H1 (cell line): ENCODE data around the gene TPSG1. TPM values are rescaled to one million over a fixed set of nuclear protein-coding genes. Genes with fewer than 3 reads are reported as not detected.
"Not testable (repeated sequence)": the region's sequence is repeated elsewhere in the genome, so short reads cannot be mapped to it uniquely, and the experiment has no call there.

ENCODE experiments used
- CTCF ChIA-PET: fragments of 300-600 bp; sonication (Branson Sonifier 250); formaldehyde crosslinking; loops from one replicate; lab custom pipeline; 2021; ENCODE audit not compliant: partially characterized antibody; lab: Charles Lee
- POLR2A ChIA-PET: fragments of 300-600 bp; sonication (Branson Sonifier 250); formaldehyde crosslinking; loops from one replicate; lab custom pipeline; 2021; ENCODE audit warnings: inconsistent platforms; ENCODE audit not compliant: partially characterized antibody; lab: Charles Lee
- DNase-seq, 2 experiments: peaks; one replicate each; pipeline versions ENCODE4 v3.0.0 to v3.0.0-alpha.2; 2010 to 2022; ENCODE audit warnings: low spot score in 2 of 2, low read depth in 1 of 2, mixed read lengths in 1 of 2
- FAIRE-seq: peaks from 2 replicates; lab custom pipeline; 2011; peaks lifted over from hg19 to GRCh38; lab: Jason Lieb, UNC
- H2AFZ ChIP-seq: 2 replicates; pipeline ENCODE4 v1.8.1; 2012; ENCODE audit warnings: low read length, inconsistent platforms
- H2AK5ac ChIP-seq: 2 replicates; pipeline ENCODE4 v1.6.1; 2013; ENCODE audit warnings: low read depth, low read length
- H2BK120ac ChIP-seq: replicated peaks from 2 replicates; pipeline ENCODE3; 2013; ENCODE audit warnings: low read depth, low read length, inconsistent platforms
- H2BK12ac ChIP-seq: 2 replicates; pipeline ENCODE4 v1.6.1; 2013; ENCODE audit warnings: low read depth, low read length
- H2BK15ac ChIP-seq: 2 replicates; pipeline ENCODE4 v1.6.1; 2013; ENCODE audit warnings: low read length
- H2BK20ac ChIP-seq: 2 replicates; pipeline ENCODE4 v1.6.1; 2013; ENCODE audit warnings: low read length
- H2BK5ac ChIP-seq: 2 replicates; pipeline ENCODE4 v1.6.1; 2013; ENCODE audit warnings: low read depth, low read length
- H3K14ac ChIP-seq: 2 replicates; pipeline ENCODE4 v1.6.1; 2013; ENCODE audit warnings: inconsistent platforms; ENCODE audit not compliant: insufficient read length
- H3K18ac ChIP-seq: 2 replicates; pipeline ENCODE4 v1.6.1; 2013; ENCODE audit warnings: low read length; ENCODE audit errors: extremely low read depth
- H3K23ac ChIP-seq: 2 replicates; pipeline ENCODE4 v1.6.1; 2013; ENCODE audit warnings: inconsistent platforms; ENCODE audit not compliant: insufficient read length
- H3K23me2 ChIP-seq: 2 replicates; pipeline ENCODE4 v1.6.1; 2013; ENCODE audit warnings: low read depth, low read length
- H3K27ac ChIP-seq: 2 replicates; pipeline ENCODE4 v1.6.1; 2011; ENCODE audit warnings: low read depth, low read length, inconsistent platforms
- H3K27me3 ChIP-seq, 4 experiments: replicated peaks in 1 of 4; 1 replicate in 1 of 4; 2 replicates in 3 of 4; pipeline versions ENCODE4 v1.6.1 to v1.8.1; 2011 to 2013; ENCODE audit warnings: low read length in 3 of 4, mild to moderate bottlenecking in 3 of 4, inconsistent platforms in 2 of 4, mixed read lengths in 2 of 4, moderate library complexity in 1 of 4; ENCODE audit not compliant: control insufficient read depth in 3 of 4, insufficient read depth in 3 of 4; ENCODE audit errors: extremely low read depth in 1 of 4
- H3K36me3 ChIP-seq, 4 experiments: 2 replicates each; pipeline versions ENCODE4 v1.6.1 to v1.8.1; 2011 to 2013; ENCODE audit warnings: mild to moderate bottlenecking in 4 of 4, low read length in 3 of 4, moderate library complexity in 2 of 4, control low read depth in 1 of 4, inconsistent platforms in 1 of 4; ENCODE audit not compliant: insufficient read depth in 4 of 4, control insufficient read depth in 2 of 4
- H3K4ac ChIP-seq: replicated peaks from 2 replicates; pipeline ENCODE3; 2013; ENCODE audit warnings: low read length, low read depth, mixed read lengths, inconsistent platforms; ENCODE audit not compliant: insufficient read length
- H3K4me1 ChIP-seq, 4 experiments: replicated peaks in 1 of 4; 1 replicate in 1 of 4; 2 replicates in 3 of 4; pipeline versions ENCODE4 v1.6.1 to v1.8.1; 2011 to 2013; ENCODE audit warnings: low read length in 3 of 4, inconsistent platforms in 2 of 4, mixed read lengths in 1 of 4; ENCODE audit not compliant: insufficient read depth in 4 of 4, control insufficient read depth in 3 of 4
- H3K4me2 ChIP-seq, 2 experiments: 2 replicates each; pipeline versions ENCODE4 v1.6.1 to v1.8.1; 2011 to 2013; ENCODE audit warnings: low read depth in 2 of 2, low read length in 2 of 2, control low read depth in 1 of 2, inconsistent platforms in 1 of 2, mild to moderate bottlenecking in 1 of 2; ENCODE audit not compliant: insufficient read depth in 1 of 2
- H3K4me3 ChIP-seq, 4 experiments: fragments of 200-600, 300-600 bp in 1 of 4; sonication (generic), shearing (Covaris generic), sonication (Bioruptor Twin) in 1 of 4; 2 replicates each; pipeline versions ENCODE4 v1.5.1 to v1.8.1; 2011 to 2016; ENCODE audit warnings: low read length in 4 of 4, low read depth in 3 of 4, control low read depth in 2 of 4, inconsistent platforms in 2 of 4, mild to moderate bottlenecking in 2 of 4, mixed read lengths in 1 of 4, moderate library complexity in 1 of 4; ENCODE audit not compliant: insufficient read depth in 2 of 4; ENCODE audit errors: extremely low read depth in 1 of 4
- H3K56ac ChIP-seq: replicated peaks from 2 replicates; pipeline ENCODE3; 2013; ENCODE audit warnings: low read depth, mild to moderate bottlenecking, mixed read lengths, low read length, inconsistent platforms; ENCODE audit not compliant: insufficient read length
- H3K79me1 ChIP-seq: 2 replicates; pipeline ENCODE4 v1.6.1; 2013; ENCODE audit warnings: low read depth, low read length, control low read depth
- H3K79me2 ChIP-seq, 2 experiments: 2 replicates each; pipeline versions ENCODE4 v1.6.1 to v1.8.1; 2012 to 2013; ENCODE audit warnings: low read length in 2 of 2, mild to moderate bottlenecking in 2 of 2, inconsistent platforms in 1 of 2; ENCODE audit not compliant: insufficient read depth in 2 of 2, control insufficient read depth in 1 of 2
- H3K9ac ChIP-seq, 4 experiments: replicated peaks in 1 of 4; 1 replicate in 1 of 4; 2 replicates in 3 of 4; pipeline versions ENCODE4 v1.6.1 to v1.8.1; 2011 to 2013; ENCODE audit warnings: low read depth in 3 of 4, low read length in 3 of 4, control low read depth in 2 of 4, mild to moderate bottlenecking in 2 of 4, moderate library complexity in 2 of 4, inconsistent platforms in 1 of 4; ENCODE audit errors: extremely low read depth in 1 of 4
- H3K9me3 ChIP-seq, 2 experiments: 2 replicates each; pipeline versions ENCODE4 v1.6.1 to v1.8.1; 2012 to 2013; ENCODE audit warnings: mild to moderate bottlenecking in 2 of 2, moderate library complexity in 2 of 2, control low read depth in 1 of 2, inconsistent platforms in 1 of 2, low read depth in 1 of 2, low read length in 1 of 2, mixed read lengths in 1 of 2; ENCODE audit not compliant: insufficient read depth in 2 of 2
- H4K20me1 ChIP-seq, 2 experiments: replicated peaks in 1 of 2; 2 replicates each; pipeline versions ENCODE3 to v1.8.1; 2011 to 2013; ENCODE audit warnings: inconsistent platforms in 2 of 2, low read length in 2 of 2, mild to moderate bottlenecking in 1 of 2; ENCODE audit not compliant: insufficient read depth in 2 of 2, control insufficient read depth in 1 of 2
- H4K5ac ChIP-seq: 2 replicates; pipeline ENCODE4 v1.6.1; 2013; ENCODE audit warnings: low read length, low read depth, mixed read lengths, inconsistent platforms; ENCODE audit not compliant: insufficient read length
- H4K8ac ChIP-seq: 2 replicates; pipeline ENCODE4 v1.8.0; 2013; ENCODE audit warnings: mild to moderate bottlenecking, moderate library complexity, low read length, inconsistent platforms; ENCODE audit not compliant: insufficient read depth; ENCODE audit errors: extremely low read depth
- H4K91ac ChIP-seq: replicated peaks from 2 replicates; pipeline ENCODE3; 2013; ENCODE audit warnings: low read length, mixed read lengths, inconsistent platforms; ENCODE audit not compliant: insufficient read length
- WGBS, 2 experiments: shearing (Covaris generic) in 1 of 2; methylation state at CpG; one replicate each; pipeline versions ENCODE4 v1.1.6 to v1.1.7; 2013 to 2015; ENCODE audit warnings: low lambda C conversion rate in 2 of 2, mixed read lengths in 2 of 2, inconsistent platforms in 1 of 2, low coverage in 1 of 2, missing lambda C conversion rate in 1 of 2; ENCODE audit not compliant: insufficient replicate concordance in 2 of 2, insufficient coverage in 1 of 2, insufficient read length in 1 of 2; ENCODE audit errors: extremely low coverage in 1 of 2, missing lambda C conversion rate in 1 of 2; 5-methylcytosine and 5-hydroxymethylcytosine counted together
- polyA plus RNA-seq, 7 experiments: library from polyadenylated mRNA; depleted of rRNA in 3 of 7; stranded (reverse) in 5 of 7; unstranded in 2 of 7; fragments of >200 nt in 5 of 7; fragments of 200-250 nt in 2 of 7; gene quantifications; 1 replicate in 5 of 7; 2 replicates in 1 of 7; 4 replicates in 1 of 7; pipeline versions ENCODE4 v1.2.1 to v1.2.3, GENCODE V29; 2011 to 2013; ENCODE audit warnings: missing spikeins in 2 of 7, mixed read lengths in 2 of 7
- total RNA-seq: library from RNA; stranded (reverse); fragmentation: NEBNext Ultra II Directional; extraction: Animal tissue kit (Norgen Biotek cat#: 25700); gene quantifications from 2 replicates; pipeline ENCODE4 v1.2.1, GENCODE V29; 2021

The TPSG1 gene
- total and polyA plus RNA-seq, 2 of the 8 experiments (the other 6 are each of a cell fraction or from before 2014, with no cell fraction given) = not detected

DNA sequence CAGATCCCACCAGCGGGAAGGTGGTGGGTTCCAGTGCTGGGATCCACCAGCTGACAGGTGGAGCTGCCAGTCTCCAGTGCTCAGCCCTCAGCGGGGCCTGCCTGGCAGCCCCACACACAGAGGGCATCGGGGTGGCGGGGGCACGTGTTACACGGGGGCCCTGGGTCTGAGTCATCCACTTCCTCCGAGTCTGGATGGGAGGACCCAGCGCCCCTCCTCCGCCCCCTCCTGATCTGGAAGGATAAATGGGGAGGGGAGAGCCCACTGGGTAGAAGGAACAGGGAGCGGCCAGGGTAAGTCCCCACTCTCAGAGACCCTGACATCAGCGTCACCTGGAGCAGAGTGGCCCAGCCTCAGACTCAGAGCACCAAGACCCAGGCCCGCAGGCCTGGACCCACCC is 15.4 kb upstream of the TPSG1 start, which contains the start of gene TPSAB1:
Gene TPSAB1, plus strand, starts transcription at position 270 of the 400 bp plus-strand sequence. CDS start 234 bp downstream, outside the sequence.
- FAIRE-seq, POLR2A ChIA-PET, H2BK12ac ChIP-seq: not testable (repeated sequence)

DNA sequence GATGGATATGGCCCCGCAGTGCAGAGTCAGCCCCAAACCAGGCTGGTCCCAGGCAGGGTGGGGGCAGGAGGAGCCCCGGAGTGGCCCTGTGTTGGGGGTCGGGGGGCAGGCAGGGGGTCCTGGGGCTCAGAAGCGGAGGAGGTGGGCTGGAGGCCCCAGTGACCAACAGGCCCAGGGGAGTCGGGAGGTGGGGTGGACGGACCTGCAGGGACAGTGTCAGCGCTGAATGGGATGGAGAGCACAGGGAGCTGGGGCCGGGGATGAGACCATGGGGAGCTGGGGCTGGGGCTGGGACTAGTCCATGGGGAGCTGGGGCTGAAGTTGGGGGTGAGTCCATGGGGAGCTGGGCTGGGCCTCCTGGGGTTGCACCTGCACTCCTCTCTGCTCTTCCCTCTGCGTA is 14.5 kb upstream of the TPSG1 start:
- H3K27me3 ChIP-seq, H3K23ac ChIP-seq, FAIRE-seq, H2AFZ ChIP-seq, H2AK5ac ChIP-seq, H2BK5ac ChIP-seq, CTCF ChIA-PET, H3K36me3 ChIP-seq, H3K4me2 ChIP-seq, H2BK12ac ChIP-seq, H2BK20ac ChIP-seq, H3K23me2 ChIP-seq, H4K91ac ChIP-seq, H3K9me3 ChIP-seq, H4K8ac ChIP-seq, H3K4ac ChIP-seq, H2BK120ac ChIP-seq, DNase-seq, H4K5ac ChIP-seq, H3K9ac ChIP-seq, H3K56ac ChIP-seq, H4K20me1 ChIP-seq, H3K27ac ChIP-seq, H3K18ac ChIP-seq, H2BK15ac ChIP-seq, H3K14ac ChIP-seq, H3K79me1 ChIP-seq, H3K4me3 ChIP-seq, H3K79me2 ChIP-seq, H3K4me1 ChIP-seq: not testable (repeated sequence)
- POLR2A ChIA-PET = interaction anchor here (0.6 kb wide), 1 partner anchor 482 kb away, joined by 3 read pairs; no protein-coding TSS in a partner anchor
- WGBS, 2 experiments = no CpG with 5 or more reads among the region's 9 CpGs

More for the DNA sequence above, 15.4 kb upstream of the TPSG1 start, which contains the start of gene TPSAB1:
- H3K14ac ChIP-seq, CTCF ChIA-PET, H2AK5ac ChIP-seq, H4K8ac ChIP-seq, H3K27me3 ChIP-seq, H3K4me1 ChIP-seq, H2BK120ac ChIP-seq, H2BK5ac ChIP-seq, H4K20me1 ChIP-seq, H3K79me1 ChIP-seq, H3K23me2 ChIP-seq, H3K9me3 ChIP-seq, H3K18ac ChIP-seq, H2BK15ac ChIP-seq, H3K79me2 ChIP-seq, H4K5ac ChIP-seq, H2BK20ac ChIP-seq, H4K91ac ChIP-seq, H2AFZ ChIP-seq, H3K56ac ChIP-seq, H3K4me3 ChIP-seq, H3K36me3 ChIP-seq, H3K9ac ChIP-seq, H3K27ac ChIP-seq, H3K4ac ChIP-seq, DNase-seq, H3K23ac ChIP-seq, H3K4me2 ChIP-seq: not testable (repeated sequence)
- 87% methylated on average over 3 of the region's 12 CpGs; no CpG with 5 or more reads in 1 of the 2 experiments for WGBS, 2 experiments
